Measurements from ENCODE around the gene DMRTC2.

The DMRTC2 gene

GRCh38 chr19:41862445-41862986, 17.7 kb downstream of the DMRTC2 start:
- TF ChIP-seq, protein P1, sequence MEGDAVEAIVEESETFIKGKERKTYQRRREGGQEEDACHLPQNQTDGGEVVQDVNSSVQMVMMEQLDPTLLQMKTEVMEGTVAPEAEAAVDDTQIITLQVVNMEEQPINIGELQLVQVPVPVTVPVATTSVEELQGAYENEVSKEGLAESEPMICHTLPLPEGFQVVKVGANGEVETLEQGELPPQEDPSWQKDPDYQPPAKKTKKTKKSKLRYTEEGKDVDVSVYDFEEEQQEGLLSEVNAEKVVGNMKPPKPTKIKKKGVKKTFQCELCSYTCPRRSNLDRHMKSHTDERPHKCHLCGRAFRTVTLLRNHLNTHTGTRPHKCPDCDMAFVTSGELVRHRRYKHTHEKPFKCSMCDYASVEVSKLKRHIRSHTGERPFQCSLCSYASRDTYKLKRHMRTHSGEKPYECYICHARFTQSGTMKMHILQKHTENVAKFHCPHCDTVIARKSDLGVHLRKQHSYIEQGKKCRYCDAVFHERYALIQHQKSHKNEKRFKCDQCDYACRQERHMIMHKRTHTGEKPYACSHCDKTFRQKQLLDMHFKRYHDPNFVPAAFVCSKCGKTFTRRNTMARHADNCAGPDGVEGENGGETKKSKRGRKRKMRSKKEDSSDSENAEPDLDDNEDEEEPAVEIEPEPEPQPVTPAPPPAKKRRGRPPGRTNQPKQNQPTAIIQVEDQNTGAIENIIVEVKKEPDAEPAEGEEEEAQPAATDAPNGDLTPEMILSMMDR (IDR thresholded peaks at IDR 0.05; ENCODE audit: extremely low read depth, missing control alignments): no peak
- DNase-seq (ENCODE audit: low spot score): no peak

DNA sequence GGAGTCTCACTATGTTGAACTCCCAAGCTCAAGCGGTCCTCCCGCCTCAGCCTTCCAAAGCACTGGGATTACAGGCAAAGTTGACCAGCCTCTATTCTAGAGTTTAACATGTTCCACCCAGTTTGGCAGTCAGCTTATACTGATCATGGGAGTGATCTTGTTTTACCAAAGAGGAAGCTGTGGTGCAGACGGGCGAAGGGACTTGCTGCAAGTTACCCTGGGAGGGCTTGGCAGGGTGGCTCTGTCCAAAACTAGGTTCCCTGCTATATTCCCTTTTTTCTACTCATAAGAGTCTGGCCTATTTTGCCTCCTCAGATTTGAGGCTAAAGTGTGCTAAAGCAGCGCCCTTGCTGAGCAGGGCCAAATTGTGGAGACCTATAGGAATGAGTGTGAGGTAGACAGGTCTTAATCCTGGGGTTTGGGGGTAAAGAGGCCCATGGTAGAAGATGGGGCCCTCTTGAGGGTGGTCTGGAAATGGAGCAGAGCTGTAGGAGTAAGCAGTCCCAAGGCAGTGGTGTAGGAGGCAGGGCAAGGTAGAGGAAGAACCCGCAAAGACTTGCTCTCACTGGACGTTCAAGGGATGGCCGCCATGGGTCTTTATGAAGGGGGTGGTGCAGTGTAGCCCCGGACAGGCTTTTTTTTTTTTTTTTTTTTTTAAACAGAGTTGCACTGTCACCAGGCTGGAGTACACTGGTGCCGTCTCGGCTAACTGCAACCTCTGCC, 18.5 kb downstream of the DMRTC2 start:
- no peak for DNase-seq (ENCODE audit: low spot score)
- TF ChIP-seq, protein P1 (IDR thresholded peaks at IDR 0.05; ENCODE audit: extremely low read depth, missing control alignments): no peak

GRCh38 chr19:41864374-41864773, 19.5 kb downstream of the DMRTC2 start:
- TF ChIP-seq, protein P1 (IDR thresholded peaks at IDR 0.05; ENCODE audit: extremely low read depth, missing control alignments): no peak
- DNase-seq (ENCODE audit: low spot score): no peak

DNA sequence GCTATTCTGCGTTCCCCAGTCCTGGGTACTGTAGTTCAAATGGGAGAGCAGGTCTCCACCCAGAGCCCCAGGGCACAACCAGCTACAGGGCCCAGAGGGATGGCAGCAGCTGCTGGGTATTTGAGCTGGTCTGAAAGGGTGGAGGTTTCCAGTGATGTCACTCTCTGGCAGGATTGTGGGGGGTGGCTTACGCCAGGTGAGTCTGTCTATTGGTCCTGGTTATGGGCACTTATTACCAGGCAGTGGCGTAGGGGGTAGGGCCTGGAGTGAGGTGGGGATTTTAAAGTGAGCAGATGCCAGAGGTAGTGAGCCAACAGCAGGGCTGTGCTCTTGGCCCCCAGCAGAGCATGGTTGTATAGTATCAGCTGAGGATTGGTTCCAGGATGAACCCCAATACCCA, 21.4 kb downstream of the DMRTC2 start:
- TF ChIP-seq, protein P1 (IDR thresholded peaks at IDR 0.05; ENCODE audit: extremely low read depth, missing control alignments): no peak

DNA sequence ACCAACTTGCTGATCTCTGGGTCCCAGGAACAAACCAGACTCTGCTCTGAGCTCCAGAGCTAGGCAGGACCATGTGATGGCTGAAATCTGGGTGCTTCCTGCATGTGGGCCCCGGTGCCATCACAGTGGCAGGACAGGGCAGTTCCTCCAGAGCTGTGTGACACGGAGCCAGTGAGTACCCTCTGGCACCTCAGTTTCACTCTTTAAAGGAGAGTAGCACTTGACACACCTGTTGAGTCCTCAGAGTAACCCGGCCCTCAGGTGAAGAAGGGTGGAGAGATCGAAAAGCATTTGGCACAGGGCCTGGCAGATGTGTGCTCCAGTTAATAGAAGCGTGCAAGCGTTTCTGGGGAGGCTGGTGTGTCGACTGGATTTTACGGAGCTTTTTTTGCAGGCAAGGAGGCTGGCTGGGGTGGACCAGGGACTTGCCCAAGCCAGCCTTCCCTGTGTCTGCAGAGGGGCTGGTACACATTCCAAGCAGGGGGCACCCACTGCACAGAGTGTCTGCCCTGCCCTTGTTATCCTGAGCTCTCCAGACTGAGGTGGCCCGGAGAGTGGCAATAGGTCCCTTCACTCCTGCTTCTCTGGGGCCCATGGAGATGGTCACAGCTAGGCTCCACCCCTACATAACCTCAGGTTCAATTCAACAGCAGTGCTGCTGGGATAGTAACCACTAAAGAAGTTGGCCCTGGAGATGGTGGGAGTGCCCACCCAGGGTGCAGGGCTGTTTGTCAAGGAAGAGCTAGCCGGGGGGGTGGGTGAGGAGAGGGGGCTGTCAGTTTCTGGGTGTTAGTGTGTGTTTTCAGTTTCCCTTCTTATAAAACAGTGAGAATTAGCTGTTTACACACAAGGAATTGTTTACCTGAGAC, 23.5 kb downstream of the DMRTC2 start:
- no peak for DNase-seq (ENCODE audit: low spot score)
- TF ChIP-seq, protein P1 (IDR thresholded peaks at IDR 0.05; ENCODE audit: extremely low read depth, missing control alignments): no peak

More for the DNA sequence above, 21.4 kb downstream of the DMRTC2 start:
- no peak for DNase-seq (ENCODE audit: low spot score)

DNA sequence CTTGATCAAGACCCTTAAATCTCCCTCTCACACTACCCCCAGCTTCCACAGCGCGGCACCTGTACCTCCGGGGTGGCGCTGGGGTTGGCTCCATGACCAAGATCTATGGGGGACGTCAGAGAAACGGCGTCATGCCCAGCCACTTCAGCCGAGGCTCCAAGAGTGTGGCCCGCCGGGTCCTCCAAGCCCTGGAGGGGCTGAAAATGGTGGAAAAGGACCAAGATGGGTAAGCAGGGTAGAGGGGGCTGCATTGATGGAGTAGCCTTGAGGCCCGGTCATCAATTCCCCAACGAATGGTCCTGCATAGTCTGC, 24.1 kb downstream of the DMRTC2 start:
- TF ChIP-seq, protein P1 (IDR thresholded peaks at IDR 0.05; ENCODE audit: extremely low read depth, missing control alignments): no peak
- DNase-seq (ENCODE audit: low spot score): no peak

GRCh38 chr19:41869374-41869955, 24.6 kb downstream of the DMRTC2 start:
- TF ChIP-seq, protein P1 (IDR thresholded peaks at IDR 0.05; ENCODE audit: extremely low read depth, missing control alignments): no peak
- DNase-seq (ENCODE audit: low spot score): no peak
